ENCODE measurements around the gene GALNT9. TPM values are rescaled to one million over a fixed set of nuclear protein-coding genes. Genes with fewer than 3 reads are reported as not detected.

The GALNT9 gene
- total RNA-seq, 1 experiment from 2014 or later, result 2.6 TPM

- TF ChIP-seq, protein P1, sequence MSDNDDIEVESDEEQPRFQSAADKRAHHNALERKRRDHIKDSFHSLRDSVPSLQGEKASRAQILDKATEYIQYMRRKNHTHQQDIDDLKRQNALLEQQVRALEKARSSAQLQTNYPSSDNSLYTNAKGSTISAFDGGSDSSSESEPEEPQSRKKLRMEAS (IDR thresholded peaks at IDR 0.05), result no peak
- no peak for TF ChIP-seq RAD21 (IDR thresholded peaks at IDR 0.05; ENCODE audit: low read depth)
- TF ChIP-seq, protein P2, sequence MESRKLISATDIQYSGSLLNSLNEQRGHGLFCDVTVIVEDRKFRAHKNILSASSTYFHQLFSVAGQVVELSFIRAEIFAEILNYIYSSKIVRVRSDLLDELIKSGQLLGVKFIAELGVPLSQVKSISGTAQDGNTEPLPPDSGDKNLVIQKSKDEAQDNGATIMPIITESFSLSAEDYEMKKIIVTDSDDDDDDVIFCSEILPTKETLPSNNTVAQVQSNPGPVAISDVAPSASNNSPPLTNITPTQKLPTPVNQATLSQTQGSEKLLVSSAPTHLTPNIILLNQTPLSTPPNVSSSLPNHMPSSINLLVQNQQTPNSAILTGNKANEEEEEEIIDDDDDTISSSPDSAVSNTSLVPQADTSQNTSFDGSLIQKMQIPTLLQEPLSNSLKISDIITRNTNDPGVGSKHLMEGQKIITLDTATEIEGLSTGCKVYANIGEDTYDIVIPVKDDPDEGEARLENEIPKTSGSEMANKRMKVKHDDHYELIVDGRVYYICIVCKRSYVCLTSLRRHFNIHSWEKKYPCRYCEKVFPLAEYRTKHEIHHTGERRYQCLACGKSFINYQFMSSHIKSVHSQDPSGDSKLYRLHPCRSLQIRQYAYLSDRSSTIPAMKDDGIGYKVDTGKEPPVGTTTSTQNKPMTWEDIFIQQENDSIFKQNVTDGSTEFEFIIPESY (IDR thresholded peaks at IDR 0.05; ENCODE audit: extremely low read depth, insufficient replicate concordance, low read length), result no peak
- no peak for TF ChIP-seq SIN3A (IDR thresholded peaks at IDR 0.05; ENCODE audit: low read depth)
- TF ChIP-seq POLR2AphosphoS5 (IDR thresholded peaks at IDR 0.05; ENCODE audit: low read depth, low read length), result no peak
- TF ChIP-seq ZFX (IDR thresholded peaks at IDR 0.05), result no peak
- no peak for TF ChIP-seq CEBPB (IDR thresholded peaks at IDR 0.05; ENCODE audit: low read depth)
These were observed 131.6 kb downstream of the GALNT9 start (continued) for GRCh38 chr12:132197581-132198354.

DNA sequence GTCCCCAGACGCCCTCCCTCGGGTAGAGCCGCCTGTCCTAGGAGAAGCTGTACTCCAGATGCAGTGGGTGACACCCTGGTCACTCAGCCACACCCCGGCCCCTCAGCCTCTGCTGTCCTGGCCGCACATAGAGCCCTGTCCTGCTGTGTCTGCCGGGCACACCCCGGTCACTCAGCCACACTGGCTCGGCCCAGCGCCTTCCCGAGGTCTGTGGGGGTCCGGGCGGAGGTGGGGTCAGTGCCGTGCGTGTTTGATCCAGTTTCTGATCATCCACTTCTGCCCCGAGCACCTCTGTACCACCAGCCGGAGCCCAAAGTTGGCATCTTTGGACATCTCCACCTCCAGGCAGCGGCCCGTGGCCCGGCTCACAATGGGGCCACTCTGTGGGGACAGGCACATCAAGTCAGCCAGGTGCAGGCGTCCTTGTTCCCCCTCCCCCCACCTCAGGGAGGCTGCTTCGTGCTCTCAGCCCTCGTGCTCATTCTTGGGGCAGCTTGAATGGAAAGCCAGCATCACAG is 132.5 kb downstream of the GALNT9 start:
- H3K4me2 ChIP-seq (ENCODE audit: low read length), result no peak overlapping the region
- no peaks in the 10 kb centered on the region for H3K9me2 ChIP-seq (ENCODE audit: insufficient read depth)
- BruUV-seq (replicated peaks), result no TSS peak
- intact Hi-C loops (cut with micrococcal nuclease), result no loop called here
- ATAC-seq (no peak), DNase-seq (ENCODE audit: low read depth, low spot score) (no peak)
- H3K36me3 ChIP-seq (ENCODE audit: control insufficient read depth in 1 of 2, insufficient read depth in 2 of 2, low read length in 2 of 2), result no peaks in the 10 kb centered on the region
- CTCF ChIA-PET, result no interaction called here
- no peaks in the 10 kb centered on the region for H4K20me1 ChIP-seq (ENCODE audit: insufficient read depth)
- no peaks in the 10 kb centered on the region for H3K79me2 ChIP-seq (ENCODE audit: insufficient read depth, low read length)
- H2AFZ ChIP-seq (ENCODE audit: low read depth, low read length, poor library complexity, severe bottlenecking), result no peak overlapping the region
- H3K4me3 ChIP-seq (replicated peaks in 1 of 2; ENCODE audit: low read depth in 1 of 2, low read length in 2 of 2), result no peak overlapping the region
- POLR2A ChIA-PET, result no interaction called here
- TF ChIP-seq YY1 (IDR thresholded peaks at IDR 0.05; ENCODE audit: extremely low read depth, insufficient replicate concordance, low read depth, low read length), result no peak
- no peak for TF ChIP-seq CBX3 (IDR thresholded peaks at IDR 0.05; ENCODE audit: low read depth)
- TF ChIP-seq REST (IDR thresholded peaks at IDR 0.05; ENCODE audit: low read depth), result no peak
- TF ChIP-seq ZNF274 (IDR thresholded peaks at IDR 0.05; ENCODE audit: low read depth, low read length), result no peak
- TF ChIP-seq EZH2phosphoT487 (IDR thresholded peaks at IDR 0.05; ENCODE audit: borderline replicate concordance), result no peak
- no peak for TF ChIP-seq SP1 (IDR thresholded peaks at IDR 0.05; ENCODE audit: low read depth)
- no peak for TF ChIP-seq ZFX (IDR thresholded peaks at IDR 0.05)
- no peak for TF ChIP-seq POLR2AphosphoS5 (IDR thresholded peaks at IDR 0.05; ENCODE audit: low read depth, low read length)
- no peak for TF ChIP-seq RAD21 (IDR thresholded peaks at IDR 0.05; ENCODE audit: low read depth)
- TF ChIP-seq CEBPB (IDR thresholded peaks at IDR 0.05; ENCODE audit: low read depth), result no peak
- RAD21 ChIA-PET (ENCODE audit: low non-redundant PET in 1 of 2, low total read pairs in 2 of 2, uncharacterized antibody in 2 of 2, unreplicated experiment in 2 of 2), result no interaction called here
- H3K27me3 ChIP-seq (ENCODE audit: insufficient read depth, low read length), result no peaks in the 10 kb centered on the region
- no peak overlapping the region for H3K27ac ChIP-seq (ENCODE audit: low read depth, low read length)
- H3K9ac ChIP-seq (ENCODE audit: low read length), result no peak overlapping the region
- no peaks in the 10 kb centered on the region for H3K4me1 ChIP-seq (ENCODE audit: control insufficient read depth in 1 of 2, insufficient read depth in 2 of 2, low read length in 2 of 2)
- H3K9me3 ChIP-seq (ENCODE audit: control insufficient read depth in 1 of 2, insufficient read depth in 1 of 2, low read depth in 1 of 2, low read length in 2 of 2), result peaks cover 9 to 18% of the 10 kb centered on the region in 2 experiments; a peak in 2 of 4 replicates

All from HCT116 (cell line).